ENCODE data around the gene ZNF440. TPM values are rescaled to one million over a fixed set of nuclear protein-coding genes. Genes with fewer than 3 reads are reported as not detected.
"Not testable (repeated sequence)": the region's sequence is repeated elsewhere in the genome, so short reads cannot be mapped to it uniquely, and the experiment has no call there.

ZNF440 gene
- 1 to 10 TPM; 3.4 to 4.5 TPM for total RNA-seq

- TF ChIP-seq CTCF (IDR thresholded peaks at IDR 0.05): no peak
- Histone ChIP-seq H3K27ac (peak within 1 kb of the TSS; percentile 87 to 91), H3K4me3 (peak within 1 kb of the TSS; percentile 80 to 88), H3K4me1 (peaks cover 0 to 20% of the 10 kb centered on the region in 2 donors), H3K9me3 (no peaks in the 10 kb centered on the region), H3K36me3 (no peaks in the 10 kb centered on the region), H3K27me3 (no peaks in the 10 kb centered on the region)
- peak; percentile 96 for DNase-seq (ENCODE audit: low spot score)
Measured at GRCh38 chr19:11814029-11814699, at the start of gene ZNF440. Gene ZNF440, plus strand, starts transcription at chr19:11814273. Its CDS starts 175 bp downstream, at chr19:11814448.

- peaks cover 0 to 20% of the 10 kb centered on the region in 2 donors for H3K4me1 ChIP-seq
- peak within 1 kb of the TSS; percentile 78 to 93 for H3K4me3 ChIP-seq
- peaks cover 0 to 10% of the 10 kb centered on the region in 2 donors for H3K9me3 ChIP-seq
- DNase-seq (ENCODE audit: low spot score): peak; percentile 99
- H3K36me3 ChIP-seq: no peaks in the 10 kb centered on the region
- peak within 1 kb of the TSS; percentile 92 to 94 for H3K27ac ChIP-seq
- no peaks in the 10 kb centered on the region for H3K27me3 ChIP-seq
- no peak for TF ChIP-seq CTCF (IDR thresholded peaks at IDR 0.05)
Measured at GRCh38 chr19:11766597-11767591, 47.2 kb upstream of the ZNF440 start, which contains the start of gene ZNF441. Gene ZNF441, plus strand, starts transcription at chr19:11767000. Its CDS starts 194 bp downstream, at chr19:11767194.

- no peaks in the 10 kb centered on the region for H3K27me3 ChIP-seq
- H3K9me3 ChIP-seq: peaks cover 0 to 18% of the 10 kb centered on the region in 2 donors
- H3K27ac ChIP-seq: peak overlapping the region; percentile 92 to 94
- DNase-seq (ENCODE audit: low spot score): peak; percentile 58
- H3K4me1 ChIP-seq: peaks cover 0 to 20% of the 10 kb centered on the region in 2 donors
- no peak for TF ChIP-seq CTCF (IDR thresholded peaks at IDR 0.05)
- no peaks in the 10 kb centered on the region for H3K36me3 ChIP-seq
- H3K4me3 ChIP-seq: peak overlapping the region; percentile 78 to 93
Measured at GRCh38 chr19:11767633-11768133, 46.4 kb upstream of the ZNF440 start.

GRCh38 chr19:11769995-11770394 is 44.1 kb upstream of the ZNF440 start:
- no peak overlapping the region for H3K27ac ChIP-seq
- H3K36me3 ChIP-seq: no peaks in the 10 kb centered on the region
- H3K9me3 ChIP-seq: peaks cover 0 to 17% of the 10 kb centered on the region in 2 donors
- no peak for DNase-seq (ENCODE audit: low spot score)
- H3K4me3 ChIP-seq: no peak overlapping the region
- H3K27me3 ChIP-seq: no peaks in the 10 kb centered on the region
- TF ChIP-seq CTCF (IDR thresholded peaks at IDR 0.05): no peak
- peaks cover 0 to 20% of the 10 kb centered on the region in 2 donors for H3K4me1 ChIP-seq

GRCh38 chr19:11771520-11771919 is 42.6 kb upstream of the ZNF440 start:
- not testable (repeated sequence) for H3K27me3 ChIP-seq; H3K4me3 ChIP-seq; H3K36me3 ChIP-seq; DNase-seq (ENCODE audit: low spot score); H3K27ac ChIP-seq
- H3K9me3 ChIP-seq: peaks cover 0 to 30% of the 10 kb centered on the region in 2 donors
- peaks cover 0 to 17% of the 10 kb centered on the region in 2 donors for H3K4me1 ChIP-seq

GRCh38 chr19:11776669-11777068 is 37.4 kb upstream of the ZNF440 start:
- not testable (repeated sequence) for DNase-seq (ENCODE audit: low spot score); H3K27me3 ChIP-seq; H3K4me3 ChIP-seq; H3K4me1 ChIP-seq; H3K27ac ChIP-seq
- peaks cover 21 to 66% of the 10 kb centered on the region in 2 donors for H3K9me3 ChIP-seq
- peaks cover 48% of the 10 kb centered on the region for H3K36me3 ChIP-seq

Data from right atrium auricular region (tissue), 2 donors.